Ovary (tissue), 9 donors: Measurements from ENCODE around the gene YOD1. TPM values are rescaled to one million over a fixed set of nuclear protein-coding genes. Genes with fewer than 3 reads are reported as not detected.

ENCODE experiments used
- DNase-seq, 5 donors: peaks; one replicate each; pipeline ENCODE4 v3.0.0-alpha.2; 2019 to 2020
- H3K27ac ChIP-seq, 2 donors: fragments of 200-600 bp; one replicate each; pipeline versions ENCODE4 v1.5.1 to v1.8.0; 2019 to 2022
- H3K27me3 ChIP-seq: fragments of 200-600 bp; one replicate; pipeline ENCODE4 v1.8.0; 2022
- H3K36me3 ChIP-seq: fragments of 200-600 bp; sonication (generic); one replicate; pipeline ENCODE4 v1.5.1; 2019
- H3K4me1 ChIP-seq: one replicate; pipeline ENCODE4 v1.8.1; 2013; ENCODE audit warnings: mild to moderate bottlenecking, moderate library complexity; ENCODE audit not compliant: insufficient read depth
- H3K4me3 ChIP-seq: fragments of 200-600 bp; sonication (generic); one replicate; pipeline ENCODE4 v1.5.1; 2017
- H3K9me3 ChIP-seq, 2 donors: fragments of 200-600 bp in 1 of 2; sonication (generic) in 1 of 2; one replicate each; pipeline versions ENCODE4 v1.5.1 to v1.8.1; 2013 to 2019; ENCODE audit warnings: mild to moderate bottlenecking in 1 of 2, moderate library complexity in 1 of 2
- EP300 ChIP-seq: sonication (generic); formaldehyde crosslinking; IDR thresholded peaks from one replicate; pipeline ENCODE4 v1.6.1; 2017; ENCODE audit warnings: antibody characterized with exemption
- POLR2A ChIP-seq: fragments of 450-650 bp; IDR thresholded peaks from one replicate; pipeline ENCODE4 v1.6.1; 2017; ENCODE audit warnings: antibody characterized with exemption, mild to moderate bottlenecking, moderate library complexity
- WGBS, 3 donors: extraction: QIAGEN DNeasy Blood & Tissue Kit in 1 of 3; methylation state at CpG; one replicate each; pipeline versions ENCODE4 v1.1.5 to v1.1.7; 2013 to 2017; 5-methylcytosine and 5-hydroxymethylcytosine counted together
- intact Hi-C, 4 donors: fragments of 100-400 bp; cut with DNase I; formaldehyde crosslinking; loops; one replicate each; pipeline versions ENCODE4 v1.11.0 to v1.15.1; 2022 to 2023
- polyA plus RNA-seq, 2 donors: library from polyadenylated mRNA; stranded (reverse); fragments of 200-250 nt in 1 of 2; fragments of 350-450 nt in 1 of 2; fragmentation: Illumina TruSeq in 1 of 2; extraction: RNeasy Lipid Tissue Mini Kit (QIAGEN cat#74804) in 1 of 2; gene quantifications; one replicate each; pipeline ENCODE4 v1.2.3, GENCODE V29; 2013 to 2014
- total RNA-seq, 7 donors: library from RNA; depleted of rRNA in 2 of 7; stranded (reverse); fragments of >200 nt in 2 of 7; fragmentation: NEBNext Ultra II Directional in 3 of 7; extraction: Animal tissue kit (Norgen Biotek cat#: 25700) in 3 of 7; gene quantifications; one replicate each; pipeline versions ENCODE4 v1.1.0 to v1.2.4, GENCODE V29; 2016 to 2023
- TF ChIP-seq, protein P1 (sequence below), 3 donors: fragments of 450-650 bp in 2 of 3; fragments of 200-600 bp in 1 of 3; IDR thresholded peaks; one replicate each; pipeline versions ENCODE4 v1.5.1 to v1.8.0; 2016 to 2022; ENCODE audit warnings: antibody characterized with exemption in 3 of 3, mild to moderate bottlenecking in 1 of 3
- donor health status: DM: no; HTN: no; CAD: no; lungs with moderate emphysema.
- donor health status: DM: no; HTN: no; CAD: no.
- donor health status: Bipolar disorder and iron deficiency.
- donor health status: DM: yes; HTN: yes; CAD: no.
- donor health status: DM: no; HTN: no; CAD: no.
- donor health status: DM: yes; HTN: yes; CAD: no.

YOD1 gene
- total and polyA plus RNA-seq, 9 donors: 2.2 to 8.4 (median 6.0) TPM

DNA sequence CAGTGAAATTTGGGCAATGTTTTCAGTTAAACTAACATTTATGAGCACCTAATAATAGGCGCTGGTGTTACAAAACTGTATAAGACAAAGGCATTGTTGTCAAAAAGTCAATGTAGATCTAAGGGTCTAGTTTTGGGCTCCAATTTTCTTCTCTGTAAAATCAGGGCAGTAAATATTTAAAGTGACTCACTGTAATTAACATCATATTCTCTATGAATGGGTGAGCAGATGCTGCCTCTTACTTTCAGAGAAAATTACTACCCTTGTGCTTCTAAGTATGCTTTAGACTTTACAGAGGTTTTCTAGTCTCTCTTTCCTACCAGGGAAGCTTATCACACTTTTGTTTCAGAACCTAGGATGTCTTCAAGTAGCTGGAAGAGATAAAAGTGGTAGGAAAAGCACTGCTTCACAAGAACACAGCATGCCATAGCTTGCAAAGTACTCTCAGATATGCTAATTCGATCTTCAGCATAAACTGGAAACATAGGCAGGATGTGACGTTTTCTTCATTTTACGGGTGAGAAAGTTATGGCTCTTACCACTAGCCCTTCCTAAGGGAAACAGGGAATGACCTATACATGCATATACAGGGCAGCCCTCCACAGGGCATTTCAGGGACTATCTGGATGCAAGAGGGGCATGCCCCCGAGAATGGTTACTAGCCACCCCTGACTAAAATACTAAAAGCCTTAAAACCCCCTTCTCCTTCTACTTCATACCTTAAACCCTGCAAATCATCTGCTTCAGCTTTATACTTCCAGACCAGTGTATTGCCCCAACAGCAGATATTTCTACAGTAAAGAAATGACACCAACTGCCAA lies 21.1 kb downstream of the YOD1 start:
- Histone ChIP-seq H3K27ac (no peak overlapping the region), H3K4me3 (no peak overlapping the region), H3K27me3 (no peaks in the 10 kb centered on the region), H3K4me1 (peaks cover 5% of the 10 kb centered on the region), H3K36me3 (no peaks in the 10 kb centered on the region), H3K9me3 (no peaks in the 10 kb centered on the region)
- no peak for DNase-seq
- no peak for TF ChIP-seq POLR2A
- no peak for TF ChIP-seq EP300
- TF ChIP-seq, protein P1, sequence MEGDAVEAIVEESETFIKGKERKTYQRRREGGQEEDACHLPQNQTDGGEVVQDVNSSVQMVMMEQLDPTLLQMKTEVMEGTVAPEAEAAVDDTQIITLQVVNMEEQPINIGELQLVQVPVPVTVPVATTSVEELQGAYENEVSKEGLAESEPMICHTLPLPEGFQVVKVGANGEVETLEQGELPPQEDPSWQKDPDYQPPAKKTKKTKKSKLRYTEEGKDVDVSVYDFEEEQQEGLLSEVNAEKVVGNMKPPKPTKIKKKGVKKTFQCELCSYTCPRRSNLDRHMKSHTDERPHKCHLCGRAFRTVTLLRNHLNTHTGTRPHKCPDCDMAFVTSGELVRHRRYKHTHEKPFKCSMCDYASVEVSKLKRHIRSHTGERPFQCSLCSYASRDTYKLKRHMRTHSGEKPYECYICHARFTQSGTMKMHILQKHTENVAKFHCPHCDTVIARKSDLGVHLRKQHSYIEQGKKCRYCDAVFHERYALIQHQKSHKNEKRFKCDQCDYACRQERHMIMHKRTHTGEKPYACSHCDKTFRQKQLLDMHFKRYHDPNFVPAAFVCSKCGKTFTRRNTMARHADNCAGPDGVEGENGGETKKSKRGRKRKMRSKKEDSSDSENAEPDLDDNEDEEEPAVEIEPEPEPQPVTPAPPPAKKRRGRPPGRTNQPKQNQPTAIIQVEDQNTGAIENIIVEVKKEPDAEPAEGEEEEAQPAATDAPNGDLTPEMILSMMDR (IDR thresholded peaks at IDR 0.05): no peak
- intact Hi-C loops: no loop called here
- WGBS, 3 donors: 66 to 72% (median 72%) methylated on average over 5 of the region's 5 CpGs

DNA sequence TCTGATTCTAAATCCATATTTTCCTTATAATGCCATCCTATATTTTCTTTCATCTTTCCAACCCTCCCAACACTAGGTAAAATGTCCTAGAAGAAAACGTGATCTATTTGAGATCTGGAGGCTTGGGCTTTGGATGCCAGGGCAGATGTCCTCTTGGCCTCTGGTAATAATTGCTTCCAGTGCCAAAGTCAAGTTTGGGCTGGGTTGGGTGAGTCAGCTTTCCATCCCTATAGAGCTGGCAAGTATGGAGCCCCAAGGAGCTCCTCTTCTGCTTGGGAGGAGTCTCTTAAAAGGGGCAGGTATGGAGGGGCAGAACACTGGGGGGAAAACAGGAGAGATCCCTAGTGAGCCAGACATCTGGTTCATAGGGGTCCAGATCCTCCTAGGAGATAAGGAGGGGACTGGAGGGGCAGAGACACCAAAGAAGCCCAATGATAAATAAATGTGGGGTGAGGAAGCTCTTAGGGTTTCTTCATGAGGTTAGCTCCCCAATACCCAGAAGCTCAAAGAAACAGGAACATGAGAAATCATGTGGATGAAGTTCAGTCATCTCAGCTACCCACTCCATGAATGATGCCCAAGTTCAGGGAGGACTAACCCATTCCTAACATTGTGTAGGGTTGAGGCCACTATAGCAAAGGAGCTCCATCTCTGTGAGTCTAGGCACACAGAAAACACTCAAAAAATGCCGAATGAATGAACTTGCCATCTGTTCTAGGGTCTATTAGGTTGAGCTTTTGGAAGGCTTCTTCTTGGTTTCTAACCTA lies 21.9 kb downstream of the YOD1 start:
- TF ChIP-seq POLR2A (no peak), EP300 (no peak)
- 88 to 93% (median 91%) methylated on average over 2 of the region's 2 CpGs for WGBS, 3 donors
- no peaks in the 10 kb centered on the region for H3K36me3 ChIP-seq
- no peak for DNase-seq
- H3K27me3 ChIP-seq: no peaks in the 10 kb centered on the region
- H3K4me3 ChIP-seq: no peak overlapping the region
- intact Hi-C loops: no loop called here
- no peak overlapping the region for H3K27ac ChIP-seq
- H3K4me1 ChIP-seq: peaks cover 7% of the 10 kb centered on the region
- H3K9me3 ChIP-seq: no peaks in the 10 kb centered on the region

DNA sequence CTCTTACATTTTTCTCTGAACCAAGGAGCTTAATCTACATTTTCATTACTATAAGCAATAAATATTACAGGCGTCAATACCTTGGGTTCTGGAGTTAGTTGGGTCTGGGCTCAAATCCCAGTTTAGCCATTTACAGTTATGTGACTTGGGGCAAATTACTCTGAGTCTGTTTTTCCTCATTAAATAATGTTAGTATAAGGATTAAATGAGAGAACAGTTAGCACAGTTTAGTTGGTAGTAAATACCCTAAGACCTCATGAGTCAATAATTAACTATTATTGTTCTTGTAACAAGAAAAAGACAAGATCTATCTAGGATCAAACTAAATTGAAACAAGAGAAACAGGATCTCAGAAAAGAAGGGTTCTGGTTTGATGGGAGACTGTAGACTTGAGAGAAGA lies 23.1 kb downstream of the YOD1 start:
- no peaks in the 10 kb centered on the region for H3K9me3 ChIP-seq
- H3K27me3 ChIP-seq: no peaks in the 10 kb centered on the region
- WGBS, 3 donors: 90 to 97% (median 91%) methylated on average over 1 of the region's 1 CpG
- no peak overlapping the region for H3K27ac ChIP-seq
- H3K36me3 ChIP-seq: no peaks in the 10 kb centered on the region
- peaks cover 7% of the 10 kb centered on the region for H3K4me1 ChIP-seq
- H3K4me3 ChIP-seq: no peak overlapping the region
- intact Hi-C loops: no loop called here
- no peak for TF ChIP-seq POLR2A
- TF ChIP-seq, protein P1 (IDR thresholded peaks at IDR 0.05): no peak
- no peak for TF ChIP-seq EP300
- no peak for DNase-seq

DNA sequence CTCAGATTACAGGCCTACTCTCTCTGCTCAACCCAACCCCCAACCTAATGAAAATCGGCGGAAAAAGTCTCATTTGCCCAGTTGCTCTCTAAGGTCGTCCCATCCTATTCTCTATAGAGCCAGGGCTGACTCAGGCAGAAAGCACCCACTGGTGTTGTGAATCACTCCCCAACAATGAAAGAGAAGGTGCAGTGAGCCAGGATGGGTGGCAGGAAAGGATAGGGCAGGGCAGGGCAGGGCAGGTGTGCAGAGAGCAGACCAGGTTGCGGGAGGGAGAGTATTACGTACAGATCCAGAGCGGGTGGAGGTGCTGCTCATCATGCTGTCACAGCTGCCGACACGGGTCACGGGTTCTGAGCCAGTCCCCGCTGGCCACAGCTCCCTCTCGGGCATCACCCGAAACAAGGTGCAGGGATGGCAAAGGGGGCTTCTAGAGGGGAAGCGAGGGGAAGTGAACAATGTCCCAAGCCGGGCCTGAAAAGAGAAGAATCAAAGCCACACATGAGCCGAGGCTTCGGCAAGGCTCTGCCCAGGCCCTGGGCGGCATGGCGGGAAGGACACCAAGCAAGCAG lies 23.7 kb downstream of the YOD1 start:
- Histone ChIP-seq H3K9me3 (no peaks in the 10 kb centered on the region), H3K4me3 (no peak overlapping the region), H3K27me3 (no peaks in the 10 kb centered on the region), H3K36me3 (no peaks in the 10 kb centered on the region), H3K27ac (no peak overlapping the region), H3K4me1 (peaks cover 7% of the 10 kb centered on the region)
- WGBS, 3 donors: 95 to 96% (median 95%) methylated on average over 18 of the region's 18 CpGs
- no peak for DNase-seq
- TF ChIP-seq, protein P1 (IDR thresholded peaks at IDR 0.05): no peak
- no peak for TF ChIP-seq POLR2A
- no peak for TF ChIP-seq EP300
- intact Hi-C loops: no loop called here
